ENCODE results near the gene FRMD1.

Gene FRMD1

GRCh38 chr6:168056892-168057527 lies 22.0 kb downstream of the FRMD1 start:
- DNase-seq (ENCODE audit: low read depth, low spot score): no peak

GRCh38 chr6:168055696-168056489 lies 23.1 kb downstream of the FRMD1 start:
- no peak for DNase-seq (ENCODE audit: low read depth, low spot score)

GRCh38 chr6:168054765-168055560 lies 24.0 kb downstream of the FRMD1 start:
- no peak for DNase-seq (ENCODE audit: low read depth, low spot score)

GRCh38 chr6:168053957-168054471 lies 25.0 kb downstream of the FRMD1 start:
- no peak for DNase-seq (ENCODE audit: low read depth, low spot score)

- no peak for DNase-seq (ENCODE audit: low read depth, low spot score)
Measured at GRCh38 chr6:168053086-168053956, 25.7 kb downstream of the FRMD1 start.

- no peak for DNase-seq (ENCODE audit: low read depth, low spot score)
Measured at GRCh38 chr6:168052291-168052891, 26.6 kb downstream of the FRMD1 start.

GRCh38 chr6:168051648-168052047 lies 27.4 kb downstream of the FRMD1 start:
- no peak for DNase-seq (ENCODE audit: low read depth, low spot score)

- DNase-seq (ENCODE audit: low read depth, low spot score): no peak
Measured at GRCh38 chr6:168050881-168051586, 28.0 kb downstream of the FRMD1 start.

GRCh38 chr6:168050225-168050880 lies 28.7 kb downstream of the FRMD1 start:
- DNase-seq (ENCODE audit: low read depth, low spot score): no peak

- no peak for DNase-seq (ENCODE audit: low read depth, low spot score)
Measured at GRCh38 chr6:168049706-168050224, 29.2 kb downstream of the FRMD1 start.

GRCh38 chr6:168049277-168049676 lies 29.7 kb downstream of the FRMD1 start:
- DNase-seq (ENCODE audit: low read depth, low spot score): no peak

- DNase-seq (ENCODE audit: low read depth, low spot score): no peak
Measured at GRCh38 chr6:168048724-168049025, 30.3 kb downstream of the FRMD1 start.

- DNase-seq (ENCODE audit: low read depth, low spot score): no peak
Measured at GRCh38 chr6:168047841-168048723, 30.9 kb downstream of the FRMD1 start.

- DNase-seq (ENCODE audit: low read depth, low spot score): no peak
Measured at GRCh38 chr6:168046696-168047095, 32.3 kb downstream of the FRMD1 start.

GRCh38 chr6:168045706-168046620 lies 33.0 kb downstream of the FRMD1 start:
- DNase-seq (ENCODE audit: low read depth, low spot score): no peak

- no peak for DNase-seq (ENCODE audit: low read depth, low spot score)
Measured at GRCh38 chr6:168045141-168045691, 33.8 kb downstream of the FRMD1 start.

GRCh38 chr6:168044521-168045130 lies 34.4 kb downstream of the FRMD1 start:
- DNase-seq (ENCODE audit: low read depth, low spot score): no peak

Measured in brain pericyte (primary cell).